Tibial nerve (tissue), 3 donors: ENCODE measurements around the gene OR5H6.

ENCODE experiments used
- CTCF ChIP-seq, 5 experiments: fragments of 200-600 bp in 3 of 5; fragments of 450-650 bp in 2 of 5; sonication (generic) in 3 of 5; IDR thresholded peaks; one replicate each; pipeline ENCODE4 v1.5.1; 2016 to 2019; ENCODE audit warnings: antibody characterized with exemption in 5 of 5, mild to moderate bottlenecking in 3 of 5, moderate library complexity in 2 of 5
- POLR2A ChIP-seq, 2 donors: fragments of 450-650 bp; IDR thresholded peaks; one replicate each; pipeline ENCODE4 v1.6.1; 2017; ENCODE audit warnings: antibody characterized with exemption in 2 of 2, mild to moderate bottlenecking in 2 of 2, moderate library complexity in 2 of 2

GRCh38 chr3:98246142-98246541 is 17.9 kb upstream of the OR5H6 start:
- no peak for TF ChIP-seq CTCF (IDR thresholded peaks at IDR 0.05)
- TF ChIP-seq POLR2A (IDR thresholded peaks at IDR 0.05): no peak
